HG03575 (cell line): ENCODE results near the gene TMOD2.

Source experiments
- ATAC-seq: cut with Tn5 transposase; IDR thresholded peaks from one replicate; pipeline ENCODE4 v1.9.1; 2021; ENCODE audit not compliant: unreplicated experiment, insufficient number of reproducible peaks, low FRiP score; ENCODE audit errors: extremely low read depth

Gene TMOD2

GRCh38 chr15:51801391-51801835 lies 50.0 kb downstream of the TMOD2 start:
- no peak for ATAC-seq

GRCh38 chr15:51802593-51802992 lies 51.2 kb downstream of the TMOD2 start:
- no peak for ATAC-seq

- no peak for ATAC-seq
Measured at GRCh38 chr15:51803965-51804364, 52.6 kb downstream of the TMOD2 start.

GRCh38 chr15:51806123-51806522 lies 54.7 kb downstream of the TMOD2 start:
- ATAC-seq, result no peak

GRCh38 chr15:51809457-51809856 lies 58.1 kb downstream of the TMOD2 start:
- no peak for ATAC-seq

GRCh38 chr15:51812598-51812997 lies 61.2 kb downstream of the TMOD2 start:
- ATAC-seq, result no peak

GRCh38 chr15:51814606-51815005 lies 63.2 kb downstream of the TMOD2 start:
- ATAC-seq, result no peak

GRCh38 chr15:51816611-51817010 lies 65.2 kb downstream of the TMOD2 start:
- ATAC-seq, result no peak

- ATAC-seq, result no peak
Measured at GRCh38 chr15:51818150-51818549, 66.8 kb downstream of the TMOD2 start.

- no peak for ATAC-seq
Measured at GRCh38 chr15:51825698-51826097, 74.3 kb downstream of the TMOD2 start.

- no peak for ATAC-seq
Measured at GRCh38 chr15:51828621-51829375, 77.4 kb downstream of the TMOD2 start.

GRCh38 chr15:51829376-51830275 lies 78.2 kb downstream of the TMOD2 start, which contains the start of gene TMOD3:
Gene TMOD3, plus strand, starts transcription at chr15:51829653. Its CDS starts 33,232 bp downstream, at chr15:51862885.
- ATAC-seq, result peak; percentile 68

GRCh38 chr15:51830276-51830806 lies 78.9 kb downstream of the TMOD2 start:
- no peak for ATAC-seq

GRCh38 chr15:51833772-51834171 lies 82.4 kb downstream of the TMOD2 start:
- ATAC-seq, result no peak

- no peak for ATAC-seq
Measured at GRCh38 chr15:51837792-51838251, 86.4 kb downstream of the TMOD2 start.

GRCh38 chr15:51838270-51838669 lies 86.9 kb downstream of the TMOD2 start:
- ATAC-seq, result no peak

- ATAC-seq, result no peak
Measured at GRCh38 chr15:51840692-51841091, 89.3 kb downstream of the TMOD2 start.

GRCh38 chr15:51841406-51842040 lies 90.1 kb downstream of the TMOD2 start:
- ATAC-seq, result no peak

GRCh38 chr15:51842265-51842664 lies 90.9 kb downstream of the TMOD2 start:
- ATAC-seq, result no peak
